Measurements from ENCODE around the gene CACNA1H.

- no peak for TF ChIP-seq CTCF (IDR thresholded peaks at IDR 0.05; ENCODE audit: low read depth, low read length)
- TF ChIP-seq EZH2phosphoT487 (IDR thresholded peaks at IDR 0.05; ENCODE audit: low read depth): no peak
Measured at GRCh38 chr16:1134776-1135458, 18.0 kb upstream of the CACNA1H start.

All from OCI-LY3 (cell line).